Stimulated activated CD8-positive, alpha-beta memory T cell treated with anti-CD3 and anti-CD28 coated beads, Interleukin-15, amount 100 ng/mL, for 4 hours (primary cell): ENCODE data around the gene HACL1.
"Not testable (repeated sequence)": the region's sequence is repeated elsewhere in the genome, so short reads cannot be mapped to it uniquely, and the experiment has no call there.

Source experiments
- DNase-seq, 2 donors: peaks; one replicate each; pipeline ENCODE4 v3.0.0-alpha.2; 2020; ENCODE audit warnings: low read depth in 2 of 2

The HACL1 gene

DNA sequence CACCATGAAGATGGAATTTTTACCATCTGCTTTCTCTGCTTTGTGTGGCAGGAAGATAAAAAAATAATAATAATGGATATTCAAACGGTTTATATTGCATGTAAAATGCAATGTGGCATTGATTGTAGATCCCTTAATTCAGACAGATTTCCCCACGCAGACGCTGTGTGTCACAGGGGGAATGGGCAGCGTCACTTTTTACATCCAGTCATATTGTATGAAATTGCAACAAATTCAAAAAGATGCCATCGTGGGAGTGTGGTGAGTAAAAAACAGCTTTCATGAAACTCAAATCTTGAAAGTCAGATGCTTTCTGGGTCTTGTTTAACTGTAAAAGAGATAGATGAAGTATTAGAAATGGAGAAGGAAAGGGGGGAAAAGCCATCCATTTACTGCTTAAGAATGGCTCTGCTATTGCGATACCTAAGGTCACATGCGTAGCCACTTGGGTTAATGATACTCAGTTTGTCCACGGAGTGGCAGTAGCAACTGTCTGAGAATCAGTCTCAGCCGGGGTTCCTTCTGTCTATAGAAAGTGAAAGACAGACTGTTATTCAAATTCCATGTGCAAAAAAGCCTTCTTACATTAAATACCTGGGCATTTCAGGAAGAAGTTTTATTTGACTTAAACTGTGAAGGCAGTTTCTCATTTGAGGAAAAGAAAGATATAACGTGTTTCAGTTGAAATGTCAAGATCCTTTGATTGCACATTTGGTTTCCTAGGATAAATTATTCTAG is 28.7 kb upstream of the HACL1 start:
- peak in 1 of 2 donors; percentile 45 for DNase-seq

DNA sequence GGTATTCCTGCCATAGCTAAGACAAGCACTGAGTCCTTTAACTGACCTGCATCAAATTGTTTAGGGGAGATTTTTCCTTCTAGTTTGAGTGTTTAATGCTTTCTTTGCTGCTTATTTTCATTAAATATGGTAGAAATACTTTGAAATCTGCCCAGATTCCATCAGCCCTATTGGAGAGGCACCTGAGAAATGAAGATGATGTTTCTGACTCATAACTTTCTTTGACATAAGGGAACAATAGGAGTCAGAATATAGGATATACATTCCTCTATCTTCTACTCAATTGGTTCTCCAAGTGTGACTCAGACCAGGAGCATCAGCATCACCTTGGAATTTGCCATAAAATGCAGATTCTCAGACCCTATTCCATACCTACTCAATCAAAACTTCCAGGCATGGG is 27.6 kb upstream of the HACL1 start:
- no peak for DNase-seq

DNA sequence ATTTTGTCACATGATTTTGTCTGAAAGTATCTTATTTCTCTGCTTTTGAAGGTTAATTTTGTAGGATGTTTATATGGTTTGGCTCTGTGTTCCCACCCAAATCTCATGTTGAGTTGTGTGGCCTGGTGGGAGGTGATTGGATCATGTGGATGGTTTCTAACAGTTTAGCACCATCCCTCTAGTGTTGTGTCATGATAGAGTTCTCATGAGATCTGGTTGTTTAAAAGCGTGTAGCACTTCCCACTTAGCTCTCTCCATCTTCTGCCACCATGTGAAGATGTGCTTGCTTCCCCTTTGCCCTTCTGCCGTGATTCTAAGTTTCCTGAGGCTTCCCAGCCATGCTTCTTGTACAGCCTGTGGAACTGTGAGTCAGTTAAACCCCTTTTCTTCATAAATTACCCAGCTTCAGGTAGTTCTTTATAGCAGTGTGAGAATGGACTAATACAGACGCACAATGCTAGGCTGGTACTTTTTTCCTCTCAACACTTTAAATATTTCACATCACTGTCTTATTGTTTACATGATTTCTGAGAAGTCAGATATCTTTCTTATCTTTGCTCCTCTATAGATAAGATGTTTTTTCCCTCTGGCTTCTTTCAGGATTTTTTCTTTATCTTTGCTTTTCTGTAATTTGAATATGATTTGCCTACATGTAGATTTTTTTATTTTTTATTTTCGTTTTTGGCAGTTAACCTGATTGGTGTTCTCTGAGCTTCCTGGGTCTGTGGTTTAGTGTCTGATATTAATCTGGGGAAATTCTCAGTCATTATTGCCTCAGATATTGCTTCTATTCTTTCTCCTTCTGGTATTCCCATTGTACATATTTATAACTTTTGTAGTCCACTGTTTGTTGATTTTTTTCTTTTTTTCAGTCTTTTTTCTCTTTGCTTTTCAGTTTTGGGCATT is 22.4 kb upstream of the HACL1 start:
- no peak for DNase-seq

DNA sequence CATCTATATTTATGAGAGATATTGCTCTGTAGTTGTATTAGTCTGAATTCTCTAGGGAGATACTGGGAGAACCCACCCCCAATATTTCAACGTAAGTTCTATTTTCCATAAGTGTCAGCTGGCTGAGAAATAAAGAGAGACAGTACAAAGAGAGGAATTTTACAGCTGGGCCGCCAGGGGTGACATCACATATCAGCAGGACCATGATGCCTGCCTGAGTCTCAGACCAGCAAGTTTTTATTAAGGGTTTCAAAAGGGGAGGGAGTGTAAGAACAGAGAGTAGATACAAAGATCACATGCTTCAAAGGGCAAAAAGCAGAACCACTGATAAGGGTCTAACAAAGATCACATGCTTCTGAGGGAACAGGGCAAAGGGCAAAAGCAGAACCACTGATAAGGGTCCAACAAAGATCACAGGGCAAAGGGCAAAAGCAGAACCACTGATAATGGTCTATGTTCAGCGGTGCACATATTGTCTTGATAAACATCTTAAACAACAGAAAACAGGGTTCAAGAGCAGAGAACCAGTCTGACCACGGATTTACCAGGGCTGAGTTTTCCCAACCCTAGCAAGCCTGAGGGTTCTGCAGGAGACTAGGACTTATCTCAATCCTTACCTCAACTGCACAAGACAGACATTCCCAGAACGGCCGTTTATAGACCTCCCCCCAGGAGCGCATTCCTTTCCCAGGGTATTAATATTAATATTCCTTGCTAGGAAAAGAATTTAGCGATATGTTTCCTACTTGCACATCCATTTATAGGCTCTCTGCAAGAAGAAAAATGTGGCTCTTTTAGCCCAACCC is 18.5 kb upstream of the HACL1 start:
- DNase-seq = not testable (repeated sequence)

DNA sequence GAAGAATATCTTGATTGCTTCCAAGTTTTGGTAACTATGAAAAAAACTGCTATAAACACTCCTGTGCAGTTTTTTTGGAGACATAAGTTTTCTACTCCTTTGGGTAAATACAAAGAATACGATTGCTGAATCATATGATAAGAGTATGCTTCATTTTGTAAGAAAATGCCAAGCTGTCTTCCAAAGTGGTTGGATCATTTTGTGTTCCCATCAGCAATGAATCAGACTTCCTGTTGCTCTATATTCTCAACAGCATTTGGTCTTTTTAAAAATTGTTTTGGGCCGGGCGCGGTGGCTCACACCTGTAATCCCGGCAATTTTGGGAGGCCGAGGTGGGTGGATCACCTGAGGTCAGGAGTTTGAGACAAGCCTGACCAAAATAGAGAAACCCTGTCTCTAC is 14.7 kb upstream of the HACL1 start:
- DNase-seq = no peak

DNA sequence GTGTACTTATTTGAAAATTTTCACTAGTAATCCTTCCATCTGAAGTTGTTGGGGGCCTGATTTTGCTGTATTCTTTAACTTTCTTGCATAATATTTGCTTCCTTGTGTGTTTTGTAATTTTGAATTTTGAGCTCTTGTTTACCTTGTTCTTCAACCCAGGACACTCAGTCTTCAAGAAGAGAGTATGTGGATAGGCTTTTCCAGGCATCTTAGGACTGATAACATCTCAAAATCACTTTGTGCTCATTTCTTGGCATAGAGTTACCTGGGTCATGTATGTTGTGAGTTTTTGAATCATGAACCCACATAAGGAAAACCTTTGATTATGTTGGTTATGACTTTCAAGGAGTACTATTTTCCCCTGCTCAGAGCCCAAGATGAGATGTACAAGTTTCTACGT is 13.6 kb upstream of the HACL1 start:
- no peak for DNase-seq

DNA sequence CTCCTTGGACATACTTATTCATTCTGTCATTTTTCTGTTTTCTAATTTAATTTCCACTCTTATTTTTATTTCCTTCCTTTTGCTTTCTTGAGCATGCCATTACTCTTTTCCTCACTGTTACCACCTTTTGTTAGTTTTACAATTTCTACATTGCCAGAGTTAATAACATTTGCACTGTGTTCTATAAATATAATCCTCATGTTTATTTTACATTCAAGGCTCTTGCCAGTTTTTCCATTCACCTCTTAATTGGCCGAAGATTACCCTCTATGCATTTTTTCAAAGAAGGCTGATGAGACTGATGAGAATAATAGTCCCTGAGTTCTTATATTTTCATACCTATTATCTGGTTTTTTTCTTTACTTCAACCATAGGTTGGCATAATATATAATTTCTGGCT is 10.6 kb upstream of the HACL1 start:
- DNase-seq = no peak

DNA sequence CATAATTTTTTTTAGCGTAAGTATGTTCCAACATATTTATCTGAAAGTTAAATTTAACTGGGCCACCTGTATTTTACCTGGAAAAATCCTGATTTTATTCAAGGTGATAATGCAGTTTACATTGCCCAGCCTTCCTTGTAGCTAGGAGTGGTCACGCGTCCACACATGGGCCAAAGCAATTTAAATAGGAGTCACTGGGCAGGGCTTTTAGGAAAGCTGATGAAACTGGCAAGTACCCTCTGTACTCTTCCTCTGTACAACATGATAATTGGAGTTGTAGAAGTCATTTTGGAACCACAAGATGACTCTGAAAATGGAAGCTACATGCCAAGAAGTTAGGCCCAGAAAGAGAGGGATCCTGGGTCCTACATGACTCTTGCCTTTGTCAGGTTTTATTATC is 9.6 kb upstream of the HACL1 start:
- DNase-seq = no peak

DNA sequence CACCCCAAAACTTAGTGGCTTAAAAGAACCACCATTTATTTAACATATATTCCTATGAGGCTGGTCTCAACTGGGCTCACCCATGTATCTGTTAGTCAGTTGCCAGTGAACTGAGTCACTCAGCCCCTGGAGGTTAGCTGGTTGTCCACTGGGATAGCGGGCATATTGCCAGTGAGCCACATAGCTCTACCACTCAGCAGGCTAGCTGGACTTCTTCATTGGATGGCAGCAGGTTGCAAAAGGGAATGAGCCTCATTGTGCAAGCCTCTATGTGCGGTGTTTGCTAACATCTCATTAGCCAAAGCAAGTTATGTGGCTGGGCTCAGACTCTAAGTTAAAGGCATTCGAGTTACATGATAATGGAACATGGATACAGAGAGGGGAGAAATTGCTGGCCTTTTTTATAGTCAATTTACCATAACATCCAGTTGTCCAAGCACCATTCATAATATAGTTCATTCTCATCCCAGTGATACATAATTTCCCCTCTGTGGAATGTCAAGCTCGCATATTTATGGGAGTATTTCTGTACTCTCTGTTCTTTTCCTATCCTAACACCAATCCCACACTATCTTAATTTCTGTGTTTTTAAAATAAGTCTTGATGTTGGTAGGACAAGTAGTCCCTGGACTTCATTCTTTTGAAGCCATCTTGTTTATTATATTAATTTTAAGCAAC is 8.9 kb upstream of the HACL1 start:
- DNase-seq = no peak

DNA sequence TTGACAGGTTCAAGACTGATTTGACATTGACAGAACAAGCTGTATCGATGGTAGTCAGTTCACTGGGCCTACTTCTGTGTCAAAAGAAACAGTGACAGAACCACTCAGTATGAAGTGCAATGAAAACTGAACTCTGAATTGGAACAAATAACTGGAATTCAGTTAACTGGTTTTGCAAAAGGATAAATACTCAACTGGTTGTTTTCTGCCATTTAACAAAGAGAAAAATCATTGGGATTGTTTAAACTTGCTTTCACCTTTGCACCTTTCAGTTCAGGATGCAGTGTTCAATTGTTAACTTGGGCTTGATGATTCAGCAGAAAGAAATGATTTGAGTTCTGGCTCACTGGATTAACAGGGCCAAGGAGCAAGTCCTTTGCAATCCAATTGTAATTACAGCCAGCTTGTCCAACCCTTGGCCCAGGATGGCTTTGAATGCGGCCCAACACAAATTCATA is 5.1 kb upstream of the HACL1 start:
- no peak for DNase-seq

DNA sequence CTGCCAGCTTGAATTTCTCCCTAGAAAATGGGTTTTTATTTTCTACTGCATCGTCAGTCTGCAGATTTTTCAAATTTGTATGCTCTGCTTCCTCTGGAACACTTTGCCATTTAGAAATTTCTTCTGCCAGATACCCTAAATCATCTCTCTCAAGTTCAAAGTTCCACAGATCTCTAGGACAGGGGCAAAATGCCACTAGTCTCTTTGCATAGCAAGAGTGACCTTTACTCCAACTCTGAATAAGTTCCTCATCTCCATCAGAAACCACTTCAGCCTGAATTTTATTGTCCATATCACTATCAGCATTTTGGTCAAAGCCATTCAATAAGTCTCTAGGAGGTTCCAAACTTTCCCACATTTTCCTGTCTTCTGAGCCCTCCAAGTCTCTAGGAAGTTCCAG is 3.2 kb upstream of the HACL1 start:
- not testable (repeated sequence) for DNase-seq

DNA sequence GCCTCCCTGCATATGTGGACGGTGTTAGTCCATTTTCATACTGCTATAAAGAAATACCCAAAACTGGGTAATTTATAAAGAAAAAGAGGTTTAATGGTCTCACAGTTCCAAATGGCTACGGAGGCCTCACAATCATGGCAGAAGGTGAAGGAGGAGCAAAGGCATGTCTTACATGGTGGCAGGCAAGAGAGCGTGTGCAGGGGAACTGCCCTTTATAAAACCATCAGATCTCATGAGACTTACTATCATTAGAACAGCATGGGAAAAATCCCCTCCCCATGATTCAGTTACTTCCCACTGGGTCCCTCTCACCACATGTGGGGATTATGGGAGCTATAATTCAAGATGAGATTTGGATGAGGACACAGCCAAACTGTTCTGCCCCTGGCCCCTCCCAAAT is 1.4 kb upstream of the HACL1 start:
- not testable (repeated sequence) for DNase-seq

DNA sequence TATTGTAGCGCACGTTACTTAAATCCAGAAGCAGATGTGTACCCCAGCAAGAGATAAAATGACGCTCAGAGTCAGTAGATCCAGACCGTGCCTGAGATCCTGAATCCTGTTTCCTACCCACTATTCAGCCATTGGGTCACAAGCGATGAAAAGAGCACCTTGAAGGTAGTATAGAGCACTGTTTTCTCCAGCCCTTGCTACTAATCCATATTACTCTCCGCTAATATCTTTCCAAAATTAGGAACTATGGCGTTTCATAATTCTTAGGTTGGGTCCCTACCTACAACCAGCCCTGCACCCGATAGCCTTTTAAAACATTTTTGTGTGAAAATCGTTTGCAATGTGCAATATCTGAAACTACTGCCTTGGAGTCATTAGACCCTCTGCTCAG is 772 bp upstream of the HACL1 start:
- DNase-seq = no peak

DNA sequence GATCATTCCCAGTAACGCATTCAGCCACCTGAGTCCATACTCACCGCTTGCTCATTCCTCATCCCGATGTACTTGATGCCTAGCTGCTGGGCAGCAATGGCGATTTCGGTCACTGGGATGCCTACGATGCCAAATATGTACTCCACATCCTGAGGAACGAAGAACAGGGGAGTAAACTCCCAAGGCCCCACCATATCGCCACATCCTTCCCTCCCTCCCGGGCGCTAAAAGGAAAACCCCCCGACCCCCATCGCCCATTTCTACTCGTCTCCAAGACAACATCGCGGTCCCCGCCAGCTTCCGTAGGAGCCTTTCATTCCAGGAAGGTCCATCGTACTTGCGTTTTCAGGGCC is 347 bp downstream of the HACL1 start:
- DNase-seq = peak in 1 of 2 donors; percentile 4

DNA sequence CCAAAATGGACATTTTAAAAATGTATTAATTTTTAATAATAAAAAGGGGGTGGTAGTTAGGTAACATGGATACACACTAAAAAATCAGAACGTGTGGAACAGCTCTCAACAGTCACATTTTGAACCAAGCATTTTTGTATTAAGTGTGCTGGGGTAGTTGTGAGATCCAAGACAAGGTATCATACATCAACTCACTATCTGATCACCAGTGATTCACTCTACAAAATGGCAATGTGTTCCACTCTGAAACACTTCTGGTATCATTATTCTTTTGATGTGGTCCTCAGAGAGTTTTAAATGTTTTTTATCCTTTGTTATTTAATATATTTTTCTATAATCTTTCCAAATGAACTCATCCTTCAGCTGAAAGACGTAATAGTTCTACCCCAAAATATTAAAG is 5.4 kb downstream of the HACL1 start:
- no peak for DNase-seq

DNA sequence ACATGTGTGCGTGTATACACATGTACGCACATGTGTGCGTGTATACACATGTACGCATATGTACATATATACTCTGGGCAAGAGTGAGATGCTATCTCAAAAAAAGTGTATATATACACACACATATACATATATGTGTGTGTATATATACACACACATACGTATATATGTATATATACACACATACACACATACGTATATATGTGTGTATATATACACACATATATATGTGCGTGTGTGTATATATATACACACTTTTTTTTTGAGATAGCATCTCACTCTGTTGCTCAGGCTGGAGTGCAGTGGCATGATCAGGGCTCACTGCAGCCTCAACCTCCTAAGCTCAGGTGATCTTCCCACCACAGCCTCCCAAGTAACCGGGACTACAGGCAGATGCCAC is 8.4 kb downstream of the HACL1 start:
- no peak for DNase-seq

DNA sequence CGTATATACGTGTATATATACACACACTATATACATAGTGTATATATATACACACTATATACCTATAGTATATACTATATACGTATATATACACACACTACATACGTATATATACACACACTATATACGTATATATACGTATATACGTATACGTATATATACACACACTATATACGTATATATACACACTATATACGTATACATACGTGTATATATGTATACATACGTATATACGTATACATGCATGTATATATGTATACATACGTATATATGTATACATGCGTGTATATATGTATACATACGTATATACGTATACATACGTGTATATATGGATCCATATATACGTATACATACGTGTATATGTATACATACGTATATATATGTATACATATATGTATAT is 9.4 kb downstream of the HACL1 start:
- no peak for DNase-seq

DNA sequence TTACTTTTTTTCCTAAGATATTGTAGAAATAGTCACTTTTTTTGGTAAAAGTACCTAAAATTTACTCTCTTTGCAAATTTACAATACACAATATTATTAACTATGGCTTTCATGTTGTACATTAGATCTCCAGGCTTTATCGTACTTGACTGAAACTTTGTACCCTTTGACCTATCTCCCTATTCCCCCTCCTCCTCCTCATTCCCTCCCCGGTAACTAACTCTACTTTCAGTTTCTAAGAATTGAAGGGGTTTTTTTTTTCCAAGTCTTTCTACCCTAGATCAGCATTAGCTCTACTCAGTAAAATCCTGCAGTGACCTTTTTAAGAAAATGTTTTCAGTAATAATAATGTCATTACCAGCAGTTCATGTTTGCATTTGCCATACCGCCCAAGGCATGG is 10.1 kb downstream of the HACL1 start:
- DNase-seq = no peak

DNA sequence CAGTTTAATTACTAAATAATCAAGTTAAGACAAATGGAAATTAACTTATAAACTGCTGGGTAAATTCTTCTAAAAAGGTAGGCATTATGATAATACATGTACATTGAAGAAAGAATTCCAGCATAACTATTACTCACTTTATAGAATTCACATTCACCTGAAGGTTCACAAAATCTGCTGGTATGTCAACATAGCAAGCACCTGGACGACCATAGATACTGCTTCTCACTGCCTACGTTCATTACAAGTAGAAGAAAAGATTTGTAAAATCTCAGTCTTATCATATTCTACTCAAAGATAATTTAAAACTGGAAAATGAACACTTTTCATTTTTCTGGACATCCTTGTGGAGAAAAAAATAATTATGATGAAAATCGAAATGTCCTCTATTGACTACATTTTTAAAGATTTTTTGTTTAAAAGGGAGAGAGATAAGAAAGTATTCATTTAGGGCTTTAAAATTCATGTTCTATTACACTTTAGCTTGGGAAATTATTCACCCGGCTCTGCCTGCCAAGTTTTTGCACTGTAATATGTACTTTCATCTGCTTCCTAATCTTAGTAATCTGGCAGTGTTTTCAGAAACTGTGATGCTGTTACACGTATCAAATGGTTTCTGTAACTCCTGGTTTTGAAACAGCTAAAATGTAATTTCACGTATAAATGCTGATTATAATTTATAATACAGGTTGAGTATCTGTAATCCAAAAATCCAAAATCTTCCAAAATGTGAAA is 16.1 kb downstream of the HACL1 start:
- no peak for DNase-seq

DNA sequence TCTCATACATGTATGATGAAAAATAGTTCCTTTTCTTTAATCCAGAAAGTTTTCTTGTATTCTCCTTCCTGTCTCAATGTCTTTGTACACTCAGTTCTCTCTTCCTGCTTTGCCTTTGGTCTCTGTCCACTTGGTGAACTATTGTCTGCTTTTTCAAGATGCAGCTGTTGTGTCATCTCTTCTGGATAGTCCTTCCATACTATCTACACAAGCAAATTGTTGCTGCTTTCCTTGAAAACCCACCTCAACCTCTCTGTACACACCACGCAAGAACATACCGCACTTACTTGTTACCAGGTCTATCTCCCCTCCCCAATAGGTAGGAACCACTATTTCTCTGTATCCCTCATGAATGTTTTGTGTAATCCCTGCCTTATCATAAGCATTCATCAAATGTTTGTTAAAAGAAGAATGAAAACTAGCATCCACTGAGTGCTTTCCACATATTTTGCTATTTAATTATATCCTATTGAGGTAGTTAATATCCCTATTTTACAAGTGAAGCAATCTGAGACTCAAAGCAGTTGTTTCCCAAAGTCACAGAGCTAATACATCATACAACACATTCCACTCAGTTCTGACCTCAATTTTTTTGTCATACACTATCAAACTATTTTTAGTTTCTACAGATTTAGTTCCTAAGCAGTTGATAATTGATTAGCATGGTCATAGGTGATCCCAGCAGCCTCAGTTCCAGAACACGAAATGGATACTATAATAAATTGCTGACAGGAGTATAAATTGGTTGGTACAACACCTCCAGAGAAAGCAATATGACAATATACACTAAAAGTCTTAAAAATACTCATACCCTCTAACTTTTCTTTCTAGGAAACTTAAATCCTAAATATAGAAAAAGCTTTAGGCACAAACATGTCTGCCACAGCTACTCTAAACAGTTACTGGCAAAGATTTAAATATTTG is 19.6 kb downstream of the HACL1 start:
- DNase-seq = no peak
